ENCODE results near the gene MOK.
"Not testable (repeated sequence)": the region's sequence is repeated elsewhere in the genome, so short reads cannot be mapped to it uniquely, and the experiment has no call there.

Gene MOK

GRCh38 chr14:102304611-102305506, at the start of gene MOK:
TSS of gene MOK (minus strand) at chr14:102305164. CDS start at chr14:102304968, 196 bp downstream.
- DNase-seq (ENCODE audit: low read depth, low spot score), result peak; percentile 99

GRCh38 chr14:102353126-102353619, 48.2 kb upstream of the MOK start:
- no peak for DNase-seq (ENCODE audit: low read depth, low spot score)

GRCh38 chr14:102352213-102352612, 47.2 kb upstream of the MOK start:
- no peak for DNase-seq (ENCODE audit: low read depth, low spot score)

GRCh38 chr14:102351593-102351992, 46.6 kb upstream of the MOK start:
- not testable (repeated sequence) for DNase-seq (ENCODE audit: low read depth, low spot score)

- no peak for DNase-seq (ENCODE audit: low read depth, low spot score)
These were observed 46.1 kb upstream of the MOK start for GRCh38 chr14:102351023-102351422.

GRCh38 chr14:102348376-102348775, 43.4 kb upstream of the MOK start:
- DNase-seq (ENCODE audit: low read depth, low spot score), result no peak

GRCh38 chr14:102346645-102347044, 41.7 kb upstream of the MOK start:
- no peak for DNase-seq (ENCODE audit: low read depth, low spot score)

GRCh38 chr14:102345232-102345631, 40.3 kb upstream of the MOK start:
- DNase-seq (ENCODE audit: low read depth, low spot score), result no peak

GRCh38 chr14:102344485-102344884, 39.5 kb upstream of the MOK start:
- DNase-seq (ENCODE audit: low read depth, low spot score), result no peak

GRCh38 chr14:102344084-102344483, 39.1 kb upstream of the MOK start:
- DNase-seq (ENCODE audit: low read depth, low spot score), result no peak

- DNase-seq (ENCODE audit: low read depth, low spot score), result no peak
These were observed 37.3 kb upstream of the MOK start for GRCh38 chr14:102342238-102342637.

- no peak for DNase-seq (ENCODE audit: low read depth, low spot score)
These were observed 36.6 kb upstream of the MOK start for GRCh38 chr14:102341566-102341965.

- no peak for DNase-seq (ENCODE audit: low read depth, low spot score)
These were observed 33.8 kb upstream of the MOK start for GRCh38 chr14:102338724-102339123.

- DNase-seq (ENCODE audit: low read depth, low spot score), result no peak
These were observed 30.2 kb upstream of the MOK start for GRCh38 chr14:102335163-102335562.

GRCh38 chr14:102333795-102334705, 29.1 kb upstream of the MOK start:
- no peak for DNase-seq (ENCODE audit: low read depth, low spot score)

GRCh38 chr14:102333390-102333789, 28.4 kb upstream of the MOK start:
- no peak for DNase-seq (ENCODE audit: low read depth, low spot score)

- no peak for DNase-seq (ENCODE audit: low read depth, low spot score)
These were observed 25.8 kb upstream of the MOK start for GRCh38 chr14:102330806-102331205.

GRCh38 chr14:102329381-102329780, 24.4 kb upstream of the MOK start:
- DNase-seq (ENCODE audit: low read depth, low spot score), result not testable (repeated sequence)

GRCh38 chr14:102326583-102326982, 21.6 kb upstream of the MOK start:
- DNase-seq (ENCODE audit: low read depth, low spot score), result no peak

- peak; percentile 24 for DNase-seq (ENCODE audit: low read depth, low spot score)
These were observed 20.9 kb upstream of the MOK start for GRCh38 chr14:102325791-102326345.

GRCh38 chr14:102323102-102323501, 18.1 kb upstream of the MOK start:
- DNase-seq (ENCODE audit: low read depth, low spot score), result peak; percentile 83

Measured in astrocyte of the hippocampus (primary cell).